OCI-M1 (cell line): ENCODE results near the gene TSEN2.
"Not testable (repeated sequence)": the region's sequence is repeated elsewhere in the genome, so short reads cannot be mapped to it uniquely, and the experiment has no call there.

ENCODE experiments used
- DNase-seq: peaks from one replicate; lab custom pipeline; 2025; lab: John Stamatoyannopoulos, UW

TSEN2 gene

DNA sequence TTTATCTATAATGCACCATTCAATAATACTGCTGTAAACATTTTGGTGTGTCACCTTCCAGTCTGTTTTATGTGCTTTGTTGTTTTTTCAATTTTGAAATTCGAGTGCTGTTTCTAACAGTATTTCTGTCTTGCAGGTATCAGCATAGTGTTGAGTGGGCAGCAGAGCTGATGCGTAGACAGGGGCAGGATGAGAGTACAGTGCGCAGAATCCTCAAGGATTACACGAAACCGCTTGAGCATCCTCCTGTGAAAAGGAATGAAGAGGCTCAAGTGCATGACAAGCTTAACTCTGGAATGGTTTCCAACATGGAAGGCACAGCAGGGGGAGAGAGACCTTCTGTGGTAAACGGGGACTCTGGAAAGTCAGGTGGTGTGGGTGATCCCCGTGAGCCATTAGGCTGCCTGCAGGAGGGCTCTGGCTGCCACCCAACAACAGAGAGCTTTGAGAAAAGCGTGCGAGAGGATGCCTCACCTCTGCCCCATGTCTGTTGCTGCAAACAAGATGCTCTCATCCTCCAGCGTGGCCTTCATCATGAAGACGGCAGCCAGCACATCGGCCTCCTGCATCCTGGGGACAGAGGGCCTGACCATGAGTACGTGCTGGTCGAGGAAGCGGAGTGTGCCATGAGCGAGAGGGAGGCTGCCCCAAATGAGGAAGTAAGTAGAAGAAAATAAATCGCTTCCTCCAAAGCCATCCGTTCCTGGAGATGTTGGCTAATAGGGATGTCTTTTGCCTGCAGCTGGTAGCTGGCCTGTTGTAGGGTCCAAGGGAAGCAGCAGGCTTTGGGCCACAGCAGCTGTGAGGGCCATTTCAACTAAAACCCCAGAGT is 19.1 kb downstream of the TSEN2 start:
- DNase-seq, result no peak

DNA sequence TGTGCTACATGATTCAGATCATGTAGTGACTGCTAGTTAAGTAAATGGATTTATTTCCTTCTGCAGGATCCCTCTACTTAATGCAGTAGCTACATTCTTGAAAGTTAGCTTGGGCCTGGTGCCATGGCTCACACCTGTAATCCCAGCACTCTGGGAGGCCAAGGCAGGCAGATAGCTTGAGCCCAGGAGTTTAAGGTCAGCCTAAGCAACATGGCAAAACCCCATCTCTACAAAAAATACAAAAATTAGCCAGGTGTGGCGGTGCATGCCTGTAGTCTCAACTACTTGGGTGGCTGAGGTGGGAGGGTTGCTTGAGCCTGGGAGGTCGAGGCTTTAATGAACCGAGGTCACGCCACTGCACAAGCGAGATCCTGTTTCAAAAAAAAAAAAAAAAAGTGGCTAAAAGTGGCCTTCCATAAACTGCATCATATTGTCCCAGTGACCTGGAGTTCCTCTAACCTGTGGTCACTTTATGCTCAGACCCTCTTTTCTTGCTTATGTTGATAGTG is 22.0 kb downstream of the TSEN2 start:
- DNase-seq, result no peak

DNA sequence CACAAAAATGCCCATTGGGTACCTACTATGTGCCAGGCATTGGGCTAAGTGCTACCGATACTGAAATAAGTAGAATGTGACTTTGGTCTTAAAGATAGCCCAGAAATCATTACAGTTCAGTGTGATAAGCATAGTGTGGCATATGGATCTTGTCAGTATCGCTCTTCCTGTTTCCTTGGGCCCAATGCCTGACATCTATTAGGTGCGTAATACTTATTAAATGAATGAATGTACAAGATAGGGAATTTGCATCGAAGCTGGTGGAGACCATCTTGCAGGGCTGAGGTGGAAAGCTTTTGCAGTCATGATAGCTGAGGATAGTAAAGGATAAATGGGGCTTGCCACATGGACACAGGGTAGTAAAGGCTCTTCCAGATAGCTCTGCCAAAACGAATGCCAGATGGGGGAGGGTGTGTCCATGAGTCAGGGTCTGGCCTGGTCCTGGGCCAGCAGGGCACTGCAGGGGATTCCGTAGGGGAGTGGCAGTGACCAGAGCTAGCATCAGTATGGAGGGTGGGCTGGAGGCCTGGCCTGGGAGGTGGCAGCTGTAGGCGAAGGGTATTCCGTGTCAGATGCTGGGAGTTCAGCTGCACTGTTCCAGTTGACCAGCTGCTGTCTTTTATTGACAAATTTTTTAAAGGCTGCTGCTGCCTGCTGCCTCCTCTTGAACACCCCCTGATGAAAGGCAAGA is 23.5 kb downstream of the TSEN2 start:
- DNase-seq, result no peak

DNA sequence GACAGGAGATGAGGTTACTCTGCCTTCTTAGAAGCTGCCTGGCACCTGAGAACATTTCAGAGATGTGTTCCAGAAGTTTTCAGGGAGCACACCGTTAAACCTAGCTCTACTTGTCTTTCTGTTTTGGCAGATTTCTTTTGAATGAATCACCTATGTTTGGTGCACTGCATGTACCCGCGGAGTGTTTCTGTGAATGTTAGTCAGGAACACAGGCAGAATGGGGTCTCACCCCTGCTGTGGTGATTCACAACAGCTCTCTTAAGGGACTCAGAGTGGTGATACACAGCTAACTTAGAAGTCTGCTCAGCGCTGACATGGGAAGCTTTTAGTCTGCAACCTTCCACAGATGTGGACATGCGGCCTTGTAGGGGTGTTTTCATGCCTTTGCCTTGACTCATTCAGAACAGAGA is 24.0 kb downstream of the TSEN2 start:
- DNase-seq, result no peak

DNA sequence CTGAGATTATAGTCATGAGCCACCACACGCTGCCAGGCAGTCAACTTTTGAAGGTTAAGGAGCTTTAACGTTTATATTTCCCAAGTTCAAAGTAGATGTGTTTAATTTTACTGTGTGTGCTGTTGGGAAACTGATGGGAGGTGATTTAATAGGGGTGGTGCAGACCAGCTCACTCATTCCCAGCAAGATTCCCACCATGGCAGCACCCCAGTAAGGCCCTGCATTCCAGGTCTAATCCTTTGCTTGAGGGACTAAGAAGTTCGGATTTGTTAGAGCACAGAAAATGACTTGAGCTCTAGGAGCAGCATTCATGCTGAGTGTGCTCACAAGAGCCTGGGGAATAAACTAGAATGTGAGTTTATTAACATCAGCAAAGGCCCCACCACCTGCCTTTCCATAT is 25.2 kb downstream of the TSEN2 start:
- no peak for DNase-seq

DNA sequence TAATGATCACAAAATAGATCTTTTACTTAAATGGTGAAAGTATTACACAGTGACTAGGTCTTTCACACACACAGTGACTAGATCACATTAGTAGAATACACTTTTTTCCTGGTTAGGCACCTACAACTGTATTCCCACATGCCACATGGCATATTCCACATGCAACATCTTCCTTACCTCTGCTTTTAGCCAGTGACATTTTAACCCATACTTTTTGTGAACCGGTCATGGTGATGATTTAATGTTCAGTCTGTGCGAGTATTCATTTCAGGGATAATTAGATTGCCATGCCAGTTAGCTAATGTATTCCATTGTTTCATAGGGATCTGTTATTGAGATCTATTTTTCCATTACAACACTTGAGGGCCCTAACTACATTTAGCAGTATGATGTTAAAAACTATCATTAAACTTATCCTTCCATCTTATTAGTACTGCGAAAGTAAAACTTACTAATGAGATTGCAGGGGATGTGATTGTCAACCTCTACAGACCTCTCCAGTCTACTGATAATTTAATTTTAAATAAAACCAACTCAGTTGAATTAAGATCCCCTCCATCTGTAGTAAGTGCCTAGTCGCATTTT is 28.3 kb downstream of the TSEN2 start:
- DNase-seq, result no peak

DNA sequence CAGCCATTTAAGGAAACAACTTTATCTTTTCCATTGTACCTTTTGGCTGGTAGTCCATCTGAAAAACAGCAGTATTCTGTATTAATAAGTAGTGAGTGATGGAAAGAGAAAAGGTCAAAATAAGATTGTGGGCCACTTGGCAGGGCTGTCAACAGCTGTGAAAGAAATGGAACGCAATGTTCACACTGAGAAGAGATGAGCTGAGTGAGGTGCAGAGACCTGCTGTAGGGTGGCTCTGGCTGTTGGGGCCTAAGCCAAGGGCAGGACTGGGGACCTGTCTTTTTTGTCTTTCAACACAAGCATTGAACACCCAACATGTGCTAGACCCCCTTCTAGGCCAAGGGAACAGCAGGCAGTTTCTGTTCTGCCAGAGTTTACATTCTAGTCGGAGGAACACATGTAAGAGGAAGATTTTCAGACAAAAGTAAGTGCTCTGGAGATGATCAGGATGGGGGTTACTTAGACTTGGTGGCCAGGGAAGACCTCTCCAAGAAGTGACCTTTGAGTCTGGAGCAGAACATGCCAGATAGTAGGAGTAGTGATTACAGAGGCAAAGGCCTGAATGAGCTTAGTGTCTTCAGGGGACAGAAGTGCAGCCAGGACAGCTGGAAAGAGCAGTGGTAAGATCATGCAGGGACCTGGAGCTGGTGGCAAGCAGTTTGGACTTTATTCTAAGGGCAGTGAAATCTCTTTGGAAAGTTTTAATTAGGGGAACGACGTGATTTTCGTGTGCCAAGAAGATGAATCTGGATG is 29.6 kb downstream of the TSEN2 start:
- DNase-seq, result no peak

DNA sequence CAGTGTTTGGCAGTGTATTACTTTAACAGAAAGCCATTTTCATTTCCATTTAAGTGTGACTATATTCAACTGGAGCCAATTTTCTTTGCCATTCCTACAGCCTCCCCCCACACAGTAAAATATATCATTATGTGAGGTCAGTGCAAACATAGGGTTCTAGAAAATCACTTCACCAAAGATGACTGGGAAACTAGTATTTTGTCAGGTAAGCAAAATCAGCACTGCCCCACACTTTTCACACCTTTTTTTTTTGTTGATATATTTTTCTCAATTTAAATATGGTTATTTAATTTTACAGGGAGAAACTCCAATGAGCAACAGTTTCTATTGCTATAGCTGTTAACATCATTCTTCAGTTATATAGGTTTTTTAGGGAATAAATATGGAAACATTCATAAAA is 31.4 kb downstream of the TSEN2 start:
- no peak for DNase-seq

DNA sequence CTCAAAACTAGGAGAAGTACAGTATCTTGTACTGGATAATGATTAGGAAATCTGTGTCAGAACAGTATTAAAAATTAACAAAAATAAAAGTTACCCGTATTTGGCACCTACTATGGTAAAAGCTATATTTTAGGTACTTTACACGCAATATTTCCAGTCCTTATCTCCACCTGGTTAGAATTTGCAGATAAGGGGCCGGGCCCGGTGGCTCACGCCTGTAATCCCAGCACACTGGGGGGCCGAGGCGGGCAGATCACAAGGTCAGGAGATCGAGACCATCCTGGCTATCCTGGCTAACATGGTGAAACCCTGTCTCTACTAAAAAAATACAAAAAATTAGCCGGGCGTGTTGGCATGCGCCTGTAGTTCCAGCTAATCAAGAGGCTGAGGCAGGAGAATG is 32.6 kb downstream of the TSEN2 start:
- no peak for DNase-seq

DNA sequence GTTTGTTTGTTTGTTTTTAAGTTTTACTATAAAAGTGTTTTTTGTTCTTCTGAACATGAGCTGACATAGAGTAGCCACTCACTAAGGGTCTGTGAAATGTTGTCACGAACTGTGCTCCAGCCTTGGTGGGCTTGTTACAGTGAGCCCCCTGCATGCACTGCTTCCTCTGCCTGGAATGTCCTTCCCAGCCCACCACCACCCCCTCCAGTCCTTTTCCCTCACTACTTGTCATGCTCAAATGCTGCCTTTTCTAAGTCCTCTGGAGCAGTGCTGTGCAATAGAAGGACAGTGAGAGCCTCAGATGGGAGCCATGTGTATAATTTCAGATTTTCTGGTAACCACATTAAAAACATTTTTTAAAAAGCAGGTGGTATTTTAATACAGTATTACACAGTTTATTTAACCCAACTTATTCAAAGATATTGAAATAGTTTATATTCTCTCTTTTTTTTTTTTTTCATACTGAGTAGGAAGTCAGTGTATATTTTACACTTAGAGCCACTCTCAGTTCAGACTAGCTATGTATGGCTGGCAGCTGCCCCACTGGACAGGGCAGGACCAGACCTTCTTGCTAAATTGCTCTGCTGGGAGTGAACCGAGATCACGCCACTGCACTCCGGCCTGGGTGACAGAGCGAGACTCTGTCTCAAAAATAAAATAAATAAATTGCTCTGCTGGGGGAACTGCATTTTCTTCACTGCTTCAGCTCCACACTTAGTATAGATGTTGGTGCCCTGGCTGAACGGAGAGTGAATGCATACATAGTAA is 34.2 kb downstream of the TSEN2 start:
- no peak for DNase-seq

DNA sequence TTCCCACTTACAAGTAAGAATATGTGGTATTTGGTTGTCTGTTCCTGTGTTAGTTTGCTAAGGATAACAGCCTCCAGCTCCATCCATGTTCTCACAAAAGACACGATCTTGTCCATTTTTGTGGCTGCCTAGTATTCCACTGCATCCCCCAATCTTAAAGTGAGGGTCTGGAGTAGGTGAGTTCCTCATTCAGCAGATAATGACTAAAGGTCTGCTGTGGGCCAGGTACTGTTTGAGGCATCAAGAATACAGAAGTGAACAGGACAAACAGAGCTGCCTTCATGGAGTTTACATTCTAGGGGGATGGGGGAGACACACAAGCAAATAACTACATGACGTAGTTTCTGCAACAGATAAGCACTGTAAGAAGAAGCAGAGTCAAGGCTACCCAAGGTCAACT is 36.7 kb downstream of the TSEN2 start:
- no peak for DNase-seq

DNA sequence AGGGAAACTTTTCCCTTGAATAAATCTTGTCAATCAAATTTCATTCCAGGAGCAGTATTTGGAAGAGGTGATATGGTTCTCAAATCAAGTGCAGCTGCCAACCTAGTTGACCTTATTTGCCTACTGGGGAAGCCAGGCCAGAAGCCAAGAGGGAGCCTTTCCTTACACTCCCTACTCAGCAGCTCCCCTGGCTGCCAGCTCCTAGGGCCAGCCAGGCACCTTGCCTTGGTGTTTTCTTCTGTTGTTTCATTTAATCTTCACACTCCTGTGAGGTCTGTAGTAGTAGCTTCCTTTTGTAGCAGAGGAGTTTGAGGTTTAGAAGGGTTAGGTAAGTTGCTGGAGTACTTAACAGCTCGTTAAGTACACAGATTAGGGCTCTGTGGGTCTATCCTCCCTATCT is 38.4 kb downstream of the TSEN2 start:
- no peak for DNase-seq

DNA sequence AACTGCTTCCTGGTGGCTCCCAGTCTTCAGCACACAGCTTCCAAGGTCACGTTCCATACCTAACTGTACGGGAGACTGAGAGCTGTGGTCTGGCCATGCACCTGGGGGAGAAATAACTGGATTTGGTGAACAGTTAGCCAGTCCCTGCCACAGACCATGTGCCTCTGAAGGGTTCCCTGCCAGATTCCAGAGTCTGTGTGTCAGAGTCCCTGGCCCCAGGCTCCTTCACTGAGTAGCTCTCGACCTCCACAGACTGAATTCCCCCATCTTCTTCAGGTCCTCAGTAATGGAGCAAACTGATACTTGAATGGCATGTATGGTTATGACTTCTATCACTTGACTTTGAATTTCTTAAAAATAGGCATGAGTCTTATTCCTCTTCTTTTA is 43.5 kb downstream of the TSEN2 start:
- no peak for DNase-seq

DNA sequence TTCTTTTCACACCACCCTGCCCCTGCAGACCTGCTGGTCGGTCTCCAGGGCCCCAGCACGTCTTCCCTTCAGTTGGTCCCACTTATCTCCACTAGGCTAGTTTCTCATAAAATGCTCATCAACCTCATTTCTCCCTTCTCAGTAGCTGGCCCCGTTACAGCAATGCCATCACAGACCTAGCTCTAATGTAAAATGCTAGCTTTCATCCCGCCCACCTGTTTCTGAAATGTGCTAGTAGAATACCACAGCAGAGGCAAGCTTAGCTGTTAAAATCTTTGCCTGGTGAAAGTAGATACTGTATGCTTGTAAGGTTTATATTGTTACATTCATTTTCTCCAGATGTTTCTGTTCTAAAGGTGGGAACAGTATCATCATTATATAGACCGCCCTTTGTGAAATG is 47.9 kb downstream of the TSEN2 start:
- DNase-seq, result no peak

DNA sequence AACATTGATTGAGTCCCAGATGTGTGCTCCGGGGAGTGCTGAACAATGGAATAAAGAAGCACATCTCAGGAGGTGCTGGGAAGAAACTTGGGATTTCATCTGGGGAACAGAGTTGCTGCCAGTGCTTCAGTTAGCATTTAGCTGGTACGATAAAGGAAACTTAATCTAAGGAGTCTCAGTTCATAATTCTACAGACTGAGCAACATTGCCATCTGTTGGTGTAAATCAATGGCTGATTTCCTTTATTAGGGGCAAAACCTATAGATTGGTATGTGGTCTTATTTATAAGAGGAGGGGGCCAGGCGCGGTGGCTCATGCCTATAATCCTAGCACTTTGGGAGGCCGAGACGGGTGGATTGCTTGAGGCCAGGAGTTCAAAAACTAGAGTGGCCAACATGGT is 52.1 kb downstream of the TSEN2 start:
- no peak for DNase-seq

DNA sequence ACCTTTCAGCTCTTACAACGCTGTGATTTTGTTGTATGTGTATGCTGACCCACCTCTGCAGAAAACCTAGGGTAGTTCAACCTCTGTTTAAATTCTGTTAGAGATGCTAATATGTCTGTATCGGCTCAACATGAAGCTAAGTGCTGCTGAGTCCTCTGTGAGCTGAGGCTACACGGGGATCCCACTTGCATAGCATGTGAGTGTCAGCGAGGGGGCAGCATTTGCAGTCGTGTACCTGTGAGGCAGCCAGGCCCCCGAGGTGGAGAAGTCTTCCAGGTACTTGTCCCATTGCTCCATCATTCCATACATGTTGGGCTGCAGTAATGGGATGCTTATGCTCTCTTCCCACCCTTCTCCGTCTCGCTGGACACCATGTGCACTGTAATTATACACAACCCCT is 57.3 kb downstream of the TSEN2 start:
- no peak for DNase-seq

DNA sequence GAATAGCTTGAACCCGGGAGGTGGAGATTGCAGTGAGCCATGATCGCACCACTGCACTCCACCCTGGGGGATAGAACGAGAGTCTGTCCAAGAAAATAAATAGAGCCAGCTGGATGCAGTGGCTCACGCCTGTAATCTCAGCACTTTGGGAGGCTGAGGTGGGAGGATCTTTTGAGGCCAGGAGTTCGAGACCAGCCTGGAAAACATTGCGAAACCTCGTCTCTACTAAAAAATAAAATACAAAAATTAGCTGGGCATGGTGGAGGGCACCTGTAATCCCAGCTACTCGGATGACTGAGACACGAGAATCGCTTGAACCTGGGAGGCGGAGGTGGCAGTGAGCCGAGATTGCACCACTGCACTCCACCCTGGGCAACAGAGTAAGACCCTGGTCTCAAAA is 59.2 kb downstream of the TSEN2 start:
- not testable (repeated sequence) for DNase-seq

DNA sequence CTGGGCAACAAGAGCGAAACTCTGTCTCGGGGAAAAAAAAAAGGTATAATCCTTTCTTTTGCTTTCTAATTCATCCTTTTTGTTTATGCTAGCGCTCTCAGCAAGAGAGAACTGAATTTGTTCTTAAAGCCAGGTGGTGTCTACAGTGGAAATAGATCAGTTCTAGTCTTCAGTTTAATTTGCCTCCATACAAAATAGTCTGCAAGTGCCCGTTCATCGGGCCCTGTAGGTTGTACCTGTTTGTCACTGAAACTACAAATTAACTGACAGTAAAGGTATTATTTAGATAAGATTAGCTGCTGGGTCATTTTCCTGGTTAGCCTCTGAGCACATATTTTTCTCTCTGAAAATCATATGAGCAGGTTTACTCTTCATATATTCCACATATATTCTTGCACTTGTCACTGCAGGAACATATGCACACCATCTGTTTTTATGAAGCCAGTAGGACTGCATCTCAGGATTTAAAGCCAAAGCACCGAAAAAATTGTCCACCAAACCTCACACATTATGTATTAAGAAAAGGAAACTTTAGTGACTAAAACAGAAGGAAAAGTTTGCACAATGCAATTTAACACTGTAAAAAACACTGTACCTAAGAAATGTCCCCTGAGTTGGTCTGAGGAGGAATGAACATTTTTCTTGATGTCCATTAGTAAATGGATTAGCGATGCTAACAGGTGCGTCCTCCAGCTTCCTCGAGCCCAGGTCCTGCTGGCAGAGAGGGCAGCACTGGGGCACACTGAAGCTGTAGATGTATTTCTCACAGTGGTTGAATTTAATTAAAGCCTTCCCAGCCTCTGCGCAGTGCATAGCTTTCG is 60.6 kb downstream of the TSEN2 start:
- DNase-seq, result no peak

DNA sequence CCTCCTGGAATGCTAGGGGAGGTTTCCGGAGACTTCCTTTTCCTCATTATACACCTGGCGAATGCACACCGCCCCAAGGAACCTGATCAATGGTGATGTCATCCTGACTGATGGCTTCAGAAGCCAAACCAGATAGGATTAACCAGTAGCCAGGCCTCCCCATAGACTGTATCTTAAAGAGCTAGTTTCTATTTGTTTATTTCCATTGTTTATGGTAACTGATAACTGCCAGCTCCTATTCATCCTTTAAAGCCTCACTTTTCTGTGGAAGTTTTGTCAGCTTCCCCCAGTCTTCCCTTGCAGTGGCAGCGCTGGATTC is 61.2 kb downstream of the TSEN2 start, which contains the start of gene MKRN2OS:
Gene MKRN2OS, minus strand, starts transcription at position 27 of the 319 bp plus-strand sequence. CDS start 35 bp downstream, outside the sequence.
- no peak for DNase-seq

DNA sequence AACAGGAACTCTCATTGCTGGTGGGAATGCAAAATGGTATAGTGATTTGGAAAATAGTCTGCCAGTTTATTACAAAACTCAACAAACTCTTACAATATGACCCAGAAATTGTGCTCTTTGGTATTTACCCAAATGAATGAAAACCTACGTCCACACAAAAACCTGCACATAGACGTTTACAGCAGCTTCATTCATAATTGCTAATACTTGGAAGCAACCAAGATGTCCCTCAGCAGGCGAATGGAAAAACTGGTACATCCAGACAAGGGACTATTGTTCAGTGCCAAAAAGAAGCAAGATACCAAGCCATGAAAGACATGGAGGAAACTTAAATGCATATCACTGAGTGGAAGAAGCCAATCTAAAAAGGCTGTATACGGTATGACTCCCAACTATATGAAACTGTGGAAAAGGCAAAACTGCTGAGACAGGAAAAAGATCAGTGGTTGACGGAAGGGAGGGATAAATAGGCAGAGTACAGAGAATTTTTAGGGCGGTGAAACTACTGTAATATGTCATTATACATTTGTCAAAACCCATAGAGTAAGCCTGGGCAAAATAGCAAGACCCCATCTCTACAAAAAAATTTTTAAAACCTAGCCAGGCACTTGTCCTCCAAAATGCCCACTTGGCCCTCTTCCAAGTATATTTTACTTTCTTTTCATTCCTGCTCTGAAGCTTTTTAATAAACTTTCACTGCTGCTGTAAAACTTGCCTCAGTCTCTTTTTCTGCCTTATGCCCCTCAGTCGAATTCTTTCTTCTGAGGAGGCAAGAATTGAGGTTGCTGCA is 65.9 kb downstream of the TSEN2 start:
- no peak for DNase-seq
